IMR-90 (cell line): Measurements from ENCODE around the gene BRD8.

Experiments used
- CEBPB ChIP-seq: IDR thresholded peaks from 2 replicates; pipeline ENCODE4 v1.6.1; 2012; ENCODE audit warnings: low read depth, low read length, improper control_type of control experiment
- MAFK ChIP-seq: IDR thresholded peaks from 2 replicates; pipeline ENCODE4 v1.6.1; 2012; ENCODE audit warnings: low read depth, low read length, improper control_type of control experiment
- POLR2A ChIP-seq: IDR thresholded peaks from 2 replicates; pipeline ENCODE4 v1.6.1; 2012; ENCODE audit warnings: mild to moderate bottlenecking, low read depth, low read length
- TF ChIP-seq, protein P1 (sequence below): conservative IDR thresholded peaks from 2 replicates; pipeline ENCODE4 v1.5.1; 2012; ENCODE audit warnings: mild to moderate bottlenecking, low read depth, low read length, improper control_type of control experiment

DNA sequence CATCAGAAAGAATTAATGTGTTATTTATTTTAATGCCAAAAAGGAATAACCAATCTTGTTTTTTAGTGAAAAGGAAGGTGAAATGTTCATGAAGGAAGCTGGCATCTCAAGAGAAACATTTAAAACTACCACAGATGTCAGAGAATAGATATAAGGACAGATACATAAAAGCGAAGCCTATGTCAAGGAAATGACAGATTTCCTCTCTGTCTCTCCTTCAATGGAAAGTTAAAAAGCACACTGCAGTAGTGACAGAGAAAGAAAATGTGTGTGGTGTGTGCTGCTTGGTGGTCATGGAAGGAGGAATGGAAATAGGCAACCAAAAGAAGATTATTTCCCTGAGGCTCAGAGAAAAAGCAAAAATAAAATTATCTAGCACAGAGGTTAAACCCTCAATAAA, 85.4 kb downstream of the BRD8 start:
- TF ChIP-seq, protein P1, sequence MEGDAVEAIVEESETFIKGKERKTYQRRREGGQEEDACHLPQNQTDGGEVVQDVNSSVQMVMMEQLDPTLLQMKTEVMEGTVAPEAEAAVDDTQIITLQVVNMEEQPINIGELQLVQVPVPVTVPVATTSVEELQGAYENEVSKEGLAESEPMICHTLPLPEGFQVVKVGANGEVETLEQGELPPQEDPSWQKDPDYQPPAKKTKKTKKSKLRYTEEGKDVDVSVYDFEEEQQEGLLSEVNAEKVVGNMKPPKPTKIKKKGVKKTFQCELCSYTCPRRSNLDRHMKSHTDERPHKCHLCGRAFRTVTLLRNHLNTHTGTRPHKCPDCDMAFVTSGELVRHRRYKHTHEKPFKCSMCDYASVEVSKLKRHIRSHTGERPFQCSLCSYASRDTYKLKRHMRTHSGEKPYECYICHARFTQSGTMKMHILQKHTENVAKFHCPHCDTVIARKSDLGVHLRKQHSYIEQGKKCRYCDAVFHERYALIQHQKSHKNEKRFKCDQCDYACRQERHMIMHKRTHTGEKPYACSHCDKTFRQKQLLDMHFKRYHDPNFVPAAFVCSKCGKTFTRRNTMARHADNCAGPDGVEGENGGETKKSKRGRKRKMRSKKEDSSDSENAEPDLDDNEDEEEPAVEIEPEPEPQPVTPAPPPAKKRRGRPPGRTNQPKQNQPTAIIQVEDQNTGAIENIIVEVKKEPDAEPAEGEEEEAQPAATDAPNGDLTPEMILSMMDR = no peak
- TF ChIP-seq CEBPB = no peak
- no peak for TF ChIP-seq MAFK
- no peak for TF ChIP-seq POLR2A
